EL (cell line): ENCODE measurements around the gene HSD17B7.

Source experiments
- DNase-seq: peaks from one replicate; pipeline ENCODE4 v3.0.0-alpha.2; 2016

Gene HSD17B7

GRCh38 chr1:162859191-162859590, 68.7 kb downstream of the HSD17B7 start:
- no peak for DNase-seq

- no peak for DNase-seq
Measured at GRCh38 chr1:162861101-162861500, 70.6 kb downstream of the HSD17B7 start, which contains the start of gene CCDC190. TSS of gene CCDC190 (minus strand) at chr1:162861175. CDS start at chr1:162859646, 1,529 bp downstream.

- no peak for DNase-seq
Measured at GRCh38 chr1:162861625-162862024, 71.1 kb downstream of the HSD17B7 start.
